SK-N-SH treated with all-trans-retinoic acid at 6 μM for 48 hours (cell line): ENCODE data around the gene JMJD1C.

Experiments
- ATAC-seq: fragments of 200-7000 bp; cut with Tn5 transposase; 3 replicates; pipeline ENCODE4 v1.9.1; 2020; ENCODE audit warnings: mild to moderate bottlenecking, moderate library complexity
- BACH2 ChIP-seq: fragments of 250-450 bp; sonication (Bioruptor Pico); IDR thresholded peaks from 2 replicates; pipeline ENCODE4 v1.9.0; 2021; ENCODE audit warnings: mild to moderate bottlenecking, borderline replicate concordance
- CREB5 ChIP-seq: fragments of 250-450 bp; sonication (Bioruptor Pico); IDR thresholded peaks from 2 replicates; pipeline ENCODE4 v1.5.1; 2020; ENCODE audit warnings: low read depth, mild to moderate bottlenecking, moderate library complexity
- CSDC2 ChIP-seq: fragments of 250-450 bp; sonication (Bioruptor Pico); IDR thresholded peaks from 2 replicates; pipeline ENCODE4 v1.5.0; 2020; ENCODE audit warnings: mild to moderate bottlenecking, moderate library complexity
- ESRRG ChIP-seq: fragments of 250-450 bp; sonication (Bioruptor Pico); IDR thresholded peaks from 2 replicates; pipeline ENCODE4 v1.6.1; 2021; ENCODE audit warnings: mild to moderate bottlenecking
- GLIS3 ChIP-seq: fragments of 250-450 bp; sonication (Bioruptor Pico); IDR thresholded peaks from 2 replicates; pipeline ENCODE4 v1.5.0; 2020; ENCODE audit warnings: mild to moderate bottlenecking, moderate library complexity
- OSR1 ChIP-seq: fragments of 250-450 bp; sonication (Bioruptor Pico); IDR thresholded peaks from 2 replicates; pipeline ENCODE4 v1.8.0; 2022; ENCODE audit warnings: moderate library complexity, mild to moderate bottlenecking, inconsistent platforms
- PPARA ChIP-seq: fragments of 250-450 bp; sonication (Bioruptor Pico); IDR thresholded peaks from 2 replicates; pipeline ENCODE4 v1.5.0; 2020; ENCODE audit warnings: mild to moderate bottlenecking, borderline replicate concordance
- RARB ChIP-seq: fragments of 250-450 bp; sonication (Bioruptor Pico); IDR thresholded peaks from 2 replicates; pipeline ENCODE4 v1.8.0; 2021; ENCODE audit warnings: mild to moderate bottlenecking, moderate library complexity
- SNAI2 ChIP-seq: fragments of 250-450 bp; sonication (Bioruptor Pico); IDR thresholded peaks from 2 replicates; pipeline ENCODE4 v1.5.0; 2020; ENCODE audit warnings: mild to moderate bottlenecking, moderate library complexity
- TOX ChIP-seq: fragments of 250-450 bp; sonication (Bioruptor Pico); IDR thresholded peaks from 2 replicates; pipeline ENCODE4 v1.8.0; 2021; ENCODE audit warnings: mild to moderate bottlenecking, moderate library complexity, borderline replicate concordance
- TSHZ2 ChIP-seq: fragments of 250-450 bp; sonication (Bioruptor Pico); IDR thresholded peaks from 2 replicates; pipeline ENCODE4 v1.5.0; 2020; ENCODE audit warnings: mild to moderate bottlenecking, moderate library complexity
- ZC3H10 ChIP-seq: fragments of 250-450 bp; sonication (Bioruptor Pico); IDR thresholded peaks from 2 replicates; pipeline ENCODE4 v1.5.1; 2021; ENCODE audit warnings: mild to moderate bottlenecking, moderate library complexity
- ZFP3 ChIP-seq: fragments of 250-450 bp; sonication (Bioruptor Pico); IDR thresholded peaks from 2 replicates; pipeline ENCODE4 v1.5.0; 2020; ENCODE audit warnings: mild to moderate bottlenecking, moderate library complexity
- ZFP30 ChIP-seq: fragments of 450-650 bp; formaldehyde crosslinking; IDR thresholded peaks from 2 replicates; pipeline ENCODE4 v1.5.0; 2022; ENCODE audit warnings: mild to moderate bottlenecking, moderate library complexity
- ZNF565 ChIP-seq: fragments of 450-650 bp; formaldehyde crosslinking; conservative IDR thresholded peaks from 2 replicates; pipeline ENCODE4 v1.5.0; 2020; ENCODE audit warnings: low read depth, mild to moderate bottlenecking, moderate library complexity
- ZNF70 ChIP-seq: fragments of 450-650 bp; formaldehyde crosslinking; IDR thresholded peaks from 2 replicates; pipeline ENCODE4 v1.5.0; 2020; ENCODE audit warnings: mild to moderate bottlenecking, moderate library complexity
- TF ChIP-seq, protein P1 (sequence below): fragments of 250-450 bp; sonication (Bioruptor Pico); IDR thresholded peaks from 2 replicates; pipeline ENCODE4 v1.8.0; 2021; ENCODE audit warnings: low read depth, mild to moderate bottlenecking, moderate library complexity, borderline replicate concordance
- TF ChIP-seq, protein P2 (sequence below): fragments of 250-450 bp; sonication (Bioruptor Pico); IDR thresholded peaks from 2 replicates; pipeline ENCODE4 v1.5.1; 2021; ENCODE audit warnings: mild to moderate bottlenecking, moderate library complexity

JMJD1C gene

GRCh38 chr10:63390521-63390920 is 75.3 kb downstream of the JMJD1C start:
- no peak for TF ChIP-seq TSHZ2 (CRISPR knock-in tag)
- TF ChIP-seq BACH2 (CRISPR knock-in tag) = no peak
- TF ChIP-seq CSDC2 (CRISPR knock-in tag) = no peak
- no peak for TF ChIP-seq RARB
- no peak for TF ChIP-seq ZFP30 (CRISPR knock-in tag)
- no peak for TF ChIP-seq SNAI2
- ATAC-seq = no peak

- ATAC-seq = no peak
These were observed 77.3 kb downstream of the JMJD1C start for GRCh38 chr10:63388421-63389031.

DNA sequence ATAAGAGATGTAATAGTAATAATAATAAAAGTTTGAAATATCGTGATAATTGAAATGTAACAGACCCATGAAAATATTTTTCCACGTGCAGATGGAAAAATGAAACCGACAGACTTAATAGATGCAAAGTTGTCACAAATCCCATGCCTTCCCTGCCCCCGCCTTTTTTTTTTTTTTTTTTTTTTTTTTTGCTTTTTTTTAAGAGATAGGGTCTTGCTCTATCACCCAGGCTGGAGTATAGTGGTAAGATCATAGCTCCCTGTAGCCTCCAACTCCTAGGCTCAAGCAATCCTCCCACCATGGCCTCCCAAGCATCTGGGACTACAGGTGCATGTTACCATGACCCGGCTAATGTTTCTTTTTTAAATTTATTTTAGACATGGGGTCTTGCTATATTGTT is 80.5 kb downstream of the JMJD1C start:
- TF ChIP-seq ZC3H10 (CRISPR knock-in tag) (no peak), CSDC2 (CRISPR knock-in tag) (no peak), ZFP30 (CRISPR knock-in tag) (no peak)
- TF ChIP-seq, protein P1, sequence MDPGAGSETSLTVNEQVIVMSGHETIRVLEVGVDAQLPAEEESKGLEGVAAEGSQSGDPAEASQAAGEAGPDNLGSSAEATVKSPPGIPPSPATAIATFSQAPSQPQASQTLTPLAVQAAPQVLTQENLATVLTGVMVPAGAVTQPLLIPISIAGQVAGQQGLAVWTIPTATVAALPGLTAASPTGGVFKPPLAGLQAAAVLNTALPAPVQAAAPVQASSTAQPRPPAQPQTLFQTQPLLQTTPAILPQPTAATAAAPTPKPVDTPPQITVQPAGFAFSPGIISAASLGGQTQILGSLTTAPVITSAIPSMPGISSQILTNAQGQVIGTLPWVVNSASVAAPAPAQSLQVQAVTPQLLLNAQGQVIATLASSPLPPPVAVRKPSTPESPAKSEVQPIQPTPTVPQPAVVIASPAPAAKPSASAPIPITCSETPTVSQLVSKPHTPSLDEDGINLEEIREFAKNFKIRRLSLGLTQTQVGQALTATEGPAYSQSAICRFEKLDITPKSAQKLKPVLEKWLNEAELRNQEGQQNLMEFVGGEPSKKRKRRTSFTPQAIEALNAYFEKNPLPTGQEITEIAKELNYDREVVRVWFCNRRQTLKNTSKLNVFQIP = no peak
- ATAC-seq = no peak

More at GRCh38 chr10:63388421-63389031, 77.3 kb downstream of the JMJD1C start:
- no peak for TF ChIP-seq ZFP30 (CRISPR knock-in tag)
- TF ChIP-seq TOX (CRISPR knock-in tag) = no peak
- TF ChIP-seq ZNF70 (CRISPR knock-in tag) = no peak
- no peak for TF ChIP-seq PPARA

- no peak for TF ChIP-seq OSR1
- TF ChIP-seq, protein P1 = no peak
- no peak for TF ChIP-seq BACH2 (CRISPR knock-in tag)
- TF ChIP-seq CSDC2 (CRISPR knock-in tag) = no peak
- TF ChIP-seq RARB = no peak
- TF ChIP-seq, all 23 proteins: peak for 0
- no peak for ATAC-seq
These were observed 81.1 kb downstream of the JMJD1C start for GRCh38 chr10:63384675-63385074.

DNA sequence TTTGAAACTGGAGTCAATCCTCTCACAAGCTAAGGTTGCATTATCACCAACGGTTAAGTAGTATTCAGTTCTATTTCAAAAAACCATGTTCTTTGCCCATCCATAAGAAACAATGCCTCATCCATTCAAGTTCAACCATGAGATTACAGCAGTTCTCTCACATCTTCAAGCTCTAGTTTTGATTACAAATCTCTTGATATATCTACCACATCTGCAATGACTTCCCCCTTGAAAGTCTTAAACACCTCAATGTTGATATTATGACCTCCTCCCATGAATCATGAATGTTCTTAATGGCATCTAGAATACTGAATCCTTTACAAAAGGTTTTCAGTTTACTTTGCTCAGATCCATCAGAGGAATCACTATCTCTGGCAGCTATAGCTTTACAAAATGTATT is 81.8 kb downstream of the JMJD1C start:
- no peak for ATAC-seq
- TF ChIP-seq ZNF565 (CRISPR knock-in tag) (no peak), TSHZ2 (CRISPR knock-in tag) (no peak), BACH2 (CRISPR knock-in tag) (no peak), CREB5 (CRISPR knock-in tag) (no peak), RARB (no peak), ESRRG (no peak), ZNF70 (CRISPR knock-in tag) (no peak), ZFP30 (CRISPR knock-in tag) (no peak), TOX (CRISPR knock-in tag) (no peak), SNAI2 (no peak), ZFP3 (CRISPR knock-in tag) (no peak), ZC3H10 (CRISPR knock-in tag) (no peak), GLIS3 (CRISPR knock-in tag) (no peak)
- TF ChIP-seq, protein P2, sequence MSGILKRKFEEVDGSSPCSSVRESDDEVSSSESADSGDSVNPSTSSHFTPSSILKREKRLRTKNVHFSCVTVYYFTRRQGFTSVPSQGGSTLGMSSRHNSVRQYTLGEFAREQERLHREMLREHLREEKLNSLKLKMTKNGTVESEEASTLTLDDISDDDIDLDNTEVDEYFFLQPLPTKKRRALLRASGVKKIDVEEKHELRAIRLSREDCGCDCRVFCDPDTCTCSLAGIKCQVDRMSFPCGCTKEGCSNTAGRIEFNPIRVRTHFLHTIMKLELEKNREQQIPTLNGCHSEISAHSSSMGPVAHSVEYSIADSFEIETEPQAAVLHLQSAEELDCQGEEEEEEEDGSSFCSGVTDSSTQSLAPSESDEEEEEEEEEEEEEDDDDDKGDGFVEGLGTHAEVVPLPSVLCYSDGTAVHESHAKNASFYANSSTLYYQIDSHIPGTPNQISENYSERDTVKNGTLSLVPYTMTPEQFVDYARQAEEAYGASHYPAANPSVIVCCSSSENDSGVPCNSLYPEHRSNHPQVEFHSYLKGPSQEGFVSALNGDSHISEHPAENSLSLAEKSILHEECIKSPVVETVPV (CRISPR knock-in tag) = no peak
- TF ChIP-seq, protein P1 = no peak
